Measurements from ENCODE around the gene AEN. TPM values are rescaled to one million over a fixed set of nuclear protein-coding genes. Genes with fewer than 3 reads are reported as not detected.

The AEN gene
- total RNA-seq, 4 donors from 2014 or later = 21.6 to 32.8 (median 27.3) TPM

DNA sequence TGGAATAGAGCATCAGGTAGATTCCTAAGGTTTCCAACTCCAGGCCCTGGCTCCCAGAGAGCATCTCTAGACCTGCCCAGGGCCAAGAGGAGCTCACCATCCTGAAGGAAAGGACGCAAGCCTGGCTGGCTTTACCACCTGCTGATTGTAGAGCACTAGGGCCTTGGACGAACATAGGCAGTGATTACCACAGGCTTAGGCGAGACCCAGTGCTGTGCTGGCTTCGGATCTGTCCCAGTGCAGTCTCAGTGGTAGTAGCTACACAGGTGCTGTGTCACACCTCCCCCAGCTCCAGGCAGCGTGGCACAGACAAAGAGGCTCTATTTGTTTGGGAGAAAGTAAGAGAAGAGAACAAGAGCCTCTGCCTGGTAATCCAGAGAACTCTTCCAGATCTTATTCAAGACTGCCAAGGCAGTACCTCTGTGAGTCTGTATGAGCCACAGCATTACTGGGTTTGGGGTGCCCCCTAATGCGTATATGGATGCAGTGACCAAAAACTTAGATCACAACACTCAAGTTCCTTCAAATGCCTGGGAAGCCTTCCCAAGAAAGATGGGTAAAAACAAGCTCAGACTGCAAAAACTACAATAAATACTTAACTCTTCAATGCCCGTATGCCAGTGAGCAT is 43.1 kb downstream of the AEN start:
- no peaks in the 10 kb centered on the region for H3K36me3 ChIP-seq
- 71 to 76% methylated on average over 4 to 7 of the region's 7 CpGs for WGBS, 2 donors
- peak; percentile 55 to 56 for DNase-seq
- H3K9me3 ChIP-seq = no peaks in the 10 kb centered on the region
- no peaks in the 10 kb centered on the region for H3K4me1 ChIP-seq
- no peak overlapping the region for H3K27ac ChIP-seq
- intact Hi-C loops (cut with DNase I) = no loop called here
- no peaks in the 10 kb centered on the region for H3K27me3 ChIP-seq
- no peak overlapping the region for H3K4me3 ChIP-seq (replicated peaks in 1 of 3)
- TF ChIP-seq, protein P1, sequence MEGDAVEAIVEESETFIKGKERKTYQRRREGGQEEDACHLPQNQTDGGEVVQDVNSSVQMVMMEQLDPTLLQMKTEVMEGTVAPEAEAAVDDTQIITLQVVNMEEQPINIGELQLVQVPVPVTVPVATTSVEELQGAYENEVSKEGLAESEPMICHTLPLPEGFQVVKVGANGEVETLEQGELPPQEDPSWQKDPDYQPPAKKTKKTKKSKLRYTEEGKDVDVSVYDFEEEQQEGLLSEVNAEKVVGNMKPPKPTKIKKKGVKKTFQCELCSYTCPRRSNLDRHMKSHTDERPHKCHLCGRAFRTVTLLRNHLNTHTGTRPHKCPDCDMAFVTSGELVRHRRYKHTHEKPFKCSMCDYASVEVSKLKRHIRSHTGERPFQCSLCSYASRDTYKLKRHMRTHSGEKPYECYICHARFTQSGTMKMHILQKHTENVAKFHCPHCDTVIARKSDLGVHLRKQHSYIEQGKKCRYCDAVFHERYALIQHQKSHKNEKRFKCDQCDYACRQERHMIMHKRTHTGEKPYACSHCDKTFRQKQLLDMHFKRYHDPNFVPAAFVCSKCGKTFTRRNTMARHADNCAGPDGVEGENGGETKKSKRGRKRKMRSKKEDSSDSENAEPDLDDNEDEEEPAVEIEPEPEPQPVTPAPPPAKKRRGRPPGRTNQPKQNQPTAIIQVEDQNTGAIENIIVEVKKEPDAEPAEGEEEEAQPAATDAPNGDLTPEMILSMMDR (IDR thresholded peaks at IDR 0.05) = peak in 4 of 6 experiments; percentile 47 to 75 (median 62)
- no peak for TF ChIP-seq POLR2A (IDR thresholded peaks at IDR 0.05)

DNA sequence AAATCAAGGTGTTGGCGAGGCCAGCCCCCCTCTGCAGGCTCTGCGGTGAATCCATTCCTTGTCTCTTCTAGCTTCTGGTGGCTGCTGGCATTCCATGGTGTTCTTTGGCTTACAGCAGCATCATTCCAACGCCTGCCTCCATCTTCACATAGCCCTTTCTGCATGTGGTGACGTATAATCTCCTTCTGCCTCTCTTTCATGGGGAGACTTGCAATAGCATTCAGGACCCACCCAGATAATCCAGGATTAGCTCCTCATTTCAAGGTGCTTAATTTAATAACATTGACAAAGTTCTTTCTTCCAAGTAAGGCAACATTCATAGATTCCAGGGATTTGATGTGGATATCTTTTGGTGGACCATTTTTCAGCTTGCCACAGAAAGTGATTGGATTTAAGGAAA is 53.5 kb downstream of the AEN start:
- intact Hi-C loops (cut with DNase I) = no loop called here
- Histone ChIP-seq H3K4me1 (no peaks in the 10 kb centered on the region), H3K9me3 (no peaks in the 10 kb centered on the region), H3K4me3 (replicated peaks in 1 of 3) (no peak overlapping the region), H3K27me3 (no peaks in the 10 kb centered on the region), H3K27ac (no peak overlapping the region), H3K36me3 (no peaks in the 10 kb centered on the region)
- TF ChIP-seq, protein P1 (IDR thresholded peaks at IDR 0.05) = no peak
- TF ChIP-seq POLR2A (IDR thresholded peaks at IDR 0.05) = no peak
- WGBS, 2 donors = 82 to 85% methylated on average over 4 of the region's 4 CpGs
- no peak for DNase-seq

GRCh38 chr15:88678755-88679154 is 57.6 kb downstream of the AEN start:
- no peaks in the 10 kb centered on the region for H3K27me3 ChIP-seq
- no peaks in the 10 kb centered on the region for H3K36me3 ChIP-seq
- H3K4me3 ChIP-seq (replicated peaks in 1 of 3) = no peak overlapping the region
- H3K9me3 ChIP-seq = no peaks in the 10 kb centered on the region
- intact Hi-C loops (cut with DNase I) = no loop called here
- TF ChIP-seq, protein P1 (IDR thresholded peaks at IDR 0.05) = no peak
- TF ChIP-seq POLR2A (IDR thresholded peaks at IDR 0.05) = no peak
- no peak for DNase-seq
- WGBS, 2 donors = 88 to 96% methylated on average over 6 of the region's 6 CpGs
- no peaks in the 10 kb centered on the region for H3K4me1 ChIP-seq
- no peak overlapping the region for H3K27ac ChIP-seq

GRCh38 chr15:88680241-88681001 is 59.3 kb downstream of the AEN start:
- Histone ChIP-seq H3K9me3 (no peaks in the 10 kb centered on the region), H3K4me3 (replicated peaks in 1 of 3) (no peak overlapping the region), H3K4me1 (no peaks in the 10 kb centered on the region), H3K27ac (no peak overlapping the region), H3K36me3 (no peaks in the 10 kb centered on the region), H3K27me3 (no peaks in the 10 kb centered on the region)
- intact Hi-C loops (cut with DNase I) = no loop called here
- DNase-seq = no peak
- no peak for TF ChIP-seq POLR2A (IDR thresholded peaks at IDR 0.05)
- TF ChIP-seq, protein P1 (IDR thresholded peaks at IDR 0.05) = no peak
- WGBS, 2 donors = 85 to 90% methylated on average over 13 of the region's 13 CpGs

DNA sequence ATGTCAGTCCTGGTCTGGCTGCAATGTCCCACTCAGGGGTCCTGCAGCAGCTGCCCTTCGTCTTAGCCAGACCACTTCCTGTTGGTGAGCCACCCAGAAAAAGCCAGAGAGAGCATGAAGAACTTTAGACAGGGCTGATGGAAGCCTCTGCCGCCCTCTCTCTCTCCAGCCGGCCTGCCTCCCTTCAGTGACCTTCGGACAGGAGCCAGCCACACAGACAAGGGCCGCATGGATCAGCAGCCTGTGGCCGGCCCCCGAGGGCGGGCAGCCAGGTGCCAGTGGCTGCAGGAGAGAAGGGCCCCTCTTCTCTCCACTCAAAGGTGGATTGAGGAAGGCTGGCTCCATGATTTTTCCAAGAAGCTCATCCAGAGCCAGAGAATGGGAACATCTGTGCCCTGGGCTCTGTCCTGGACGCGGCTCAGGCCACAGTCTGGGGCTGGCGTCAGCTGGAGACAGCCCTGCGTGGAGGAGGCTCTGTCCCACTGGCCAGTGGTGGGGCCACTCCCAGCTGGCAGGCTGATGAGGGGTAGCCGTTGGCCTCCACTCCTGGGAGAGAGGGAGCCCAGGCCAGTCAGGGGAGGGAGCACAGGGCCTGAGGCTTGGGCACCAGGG is 60.6 kb downstream of the AEN start:
- H3K4me3 ChIP-seq (replicated peaks in 1 of 3) = no peak overlapping the region
- WGBS, 2 donors = 58 to 66% methylated on average over 8 of the region's 13 CpGs
- DNase-seq = no peak
- no peaks in the 10 kb centered on the region for H3K9me3 ChIP-seq
- H3K4me1 ChIP-seq = no peaks in the 10 kb centered on the region
- H3K27ac ChIP-seq = no peak overlapping the region
- no peaks in the 10 kb centered on the region for H3K36me3 ChIP-seq
- intact Hi-C loops (cut with DNase I) = no loop called here
- TF ChIP-seq POLR2A (IDR thresholded peaks at IDR 0.05) = no peak
- TF ChIP-seq, protein P1 (IDR thresholded peaks at IDR 0.05) = no peak
- no peaks in the 10 kb centered on the region for H3K27me3 ChIP-seq

Measured in thyroid gland (tissue), 4 donors.